ENCODE results near the gene ZNF280B.

The ZNF280B gene

DNA sequence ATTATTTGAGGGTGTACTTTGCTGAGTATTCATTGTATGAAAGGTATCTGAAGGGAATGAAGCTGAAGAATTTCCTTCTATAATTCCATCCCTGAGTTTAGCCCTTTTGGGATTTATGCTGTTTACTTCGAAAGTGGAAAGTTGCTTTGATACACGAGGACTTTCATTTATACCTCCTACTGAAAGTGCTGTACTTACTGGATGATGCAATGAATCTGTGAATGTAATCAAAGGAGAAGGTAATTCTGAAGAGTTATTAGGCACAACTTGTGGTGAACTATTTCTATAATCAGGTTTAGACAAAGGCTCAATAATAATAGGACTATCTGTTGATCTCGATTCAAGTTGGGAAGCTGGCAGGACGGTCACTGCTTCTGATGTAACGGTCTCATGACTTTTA is 19.8 kb downstream of the ZNF280B start:
- Histone ChIP-seq H3K27ac (no peak overlapping the region), H3K36me3 (no peaks in the 10 kb centered on the region), H3K4me1 (ENCODE audit: control insufficient read depth in 1 of 2, insufficient read depth in 1 of 2, low read depth in 1 of 2, low read length in 1 of 2) (no peaks in the 10 kb centered on the region), H3K4me3 (ENCODE audit: low read depth in 1 of 2, low read length in 1 of 2) (no peak overlapping the region), H3K27me3 (no peaks in the 10 kb centered on the region), H3K9me3 (no peaks in the 10 kb centered on the region)
- TF ChIP-seq, protein P1, sequence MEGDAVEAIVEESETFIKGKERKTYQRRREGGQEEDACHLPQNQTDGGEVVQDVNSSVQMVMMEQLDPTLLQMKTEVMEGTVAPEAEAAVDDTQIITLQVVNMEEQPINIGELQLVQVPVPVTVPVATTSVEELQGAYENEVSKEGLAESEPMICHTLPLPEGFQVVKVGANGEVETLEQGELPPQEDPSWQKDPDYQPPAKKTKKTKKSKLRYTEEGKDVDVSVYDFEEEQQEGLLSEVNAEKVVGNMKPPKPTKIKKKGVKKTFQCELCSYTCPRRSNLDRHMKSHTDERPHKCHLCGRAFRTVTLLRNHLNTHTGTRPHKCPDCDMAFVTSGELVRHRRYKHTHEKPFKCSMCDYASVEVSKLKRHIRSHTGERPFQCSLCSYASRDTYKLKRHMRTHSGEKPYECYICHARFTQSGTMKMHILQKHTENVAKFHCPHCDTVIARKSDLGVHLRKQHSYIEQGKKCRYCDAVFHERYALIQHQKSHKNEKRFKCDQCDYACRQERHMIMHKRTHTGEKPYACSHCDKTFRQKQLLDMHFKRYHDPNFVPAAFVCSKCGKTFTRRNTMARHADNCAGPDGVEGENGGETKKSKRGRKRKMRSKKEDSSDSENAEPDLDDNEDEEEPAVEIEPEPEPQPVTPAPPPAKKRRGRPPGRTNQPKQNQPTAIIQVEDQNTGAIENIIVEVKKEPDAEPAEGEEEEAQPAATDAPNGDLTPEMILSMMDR (IDR thresholded peaks at IDR 0.05): no peak

DNA sequence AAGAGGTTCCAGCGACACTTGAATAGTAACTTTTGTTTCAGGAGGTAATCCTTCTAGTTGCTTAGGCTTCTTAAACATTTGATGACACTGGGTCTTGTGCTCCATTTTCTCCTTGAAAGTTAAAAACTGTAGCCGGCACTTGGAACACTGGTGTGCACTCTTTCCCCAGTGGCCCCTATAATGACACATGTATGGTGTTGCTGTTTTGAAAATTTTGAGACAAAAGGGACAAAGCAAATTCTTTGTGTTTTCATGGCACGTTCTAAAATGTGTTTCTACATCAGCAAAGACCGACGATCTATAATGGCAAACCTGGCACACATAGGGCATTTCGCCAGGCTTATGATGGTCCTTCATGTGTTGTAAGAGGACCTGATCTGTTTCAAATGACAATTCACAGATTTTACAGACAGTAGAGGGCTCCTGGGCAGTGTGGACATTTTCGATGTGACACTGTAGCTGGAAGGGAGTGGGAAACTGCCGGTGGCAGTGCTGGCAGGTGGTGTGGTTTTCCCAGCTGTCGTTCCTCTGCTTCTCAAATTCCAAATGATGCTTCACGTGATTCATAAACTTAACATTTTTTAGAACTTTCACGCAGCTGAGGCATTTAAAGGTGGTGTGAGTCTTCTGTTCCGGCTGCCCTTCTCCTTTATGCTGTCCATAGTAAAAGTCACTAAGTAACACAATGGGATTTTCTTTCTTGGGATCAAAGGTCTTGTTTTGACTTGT is 20.5 kb downstream of the ZNF280B start:
- H3K36me3 ChIP-seq: no peaks in the 10 kb centered on the region
- no peak overlapping the region for H3K4me3 ChIP-seq (ENCODE audit: low read depth in 1 of 2, low read length in 1 of 2)
- H3K27ac ChIP-seq: no peak overlapping the region
- H3K27me3 ChIP-seq: no peaks in the 10 kb centered on the region
- H3K4me1 ChIP-seq (ENCODE audit: control insufficient read depth in 1 of 2, insufficient read depth in 1 of 2, low read depth in 1 of 2, low read length in 1 of 2): no peaks in the 10 kb centered on the region
- TF ChIP-seq, protein P1 (IDR thresholded peaks at IDR 0.05): no peak
- no peaks in the 10 kb centered on the region for H3K9me3 ChIP-seq

DNA sequence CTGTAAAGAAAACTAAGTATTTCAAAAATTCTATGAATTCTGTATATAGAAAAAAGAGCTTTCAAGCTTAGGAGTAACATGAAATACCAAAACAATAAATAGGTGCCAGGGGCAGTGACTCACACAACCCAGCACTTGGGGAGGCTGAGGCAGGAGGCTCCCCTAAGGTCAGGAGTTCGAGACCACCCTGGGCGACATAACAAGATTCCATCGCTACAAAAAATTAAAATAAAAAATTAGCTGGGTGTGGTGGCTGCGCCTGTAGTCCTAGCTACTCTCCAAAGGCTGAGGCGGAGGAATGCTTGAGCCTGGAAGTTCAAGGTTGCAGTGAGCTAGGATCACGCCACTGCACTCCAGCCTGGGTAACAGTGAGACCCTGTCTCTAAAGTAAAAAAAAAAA is 21.5 kb downstream of the ZNF280B start:
- Histone ChIP-seq H3K4me3 (ENCODE audit: low read depth in 1 of 2, low read length in 1 of 2) (no peak overlapping the region), H3K4me1 (ENCODE audit: control insufficient read depth in 1 of 2, insufficient read depth in 1 of 2, low read depth in 1 of 2, low read length in 1 of 2) (no peaks in the 10 kb centered on the region), H3K9me3 (no peaks in the 10 kb centered on the region), H3K27me3 (no peaks in the 10 kb centered on the region), H3K27ac (no peak overlapping the region), H3K36me3 (no peaks in the 10 kb centered on the region)
- TF ChIP-seq, protein P1 (IDR thresholded peaks at IDR 0.05): no peak

DNA sequence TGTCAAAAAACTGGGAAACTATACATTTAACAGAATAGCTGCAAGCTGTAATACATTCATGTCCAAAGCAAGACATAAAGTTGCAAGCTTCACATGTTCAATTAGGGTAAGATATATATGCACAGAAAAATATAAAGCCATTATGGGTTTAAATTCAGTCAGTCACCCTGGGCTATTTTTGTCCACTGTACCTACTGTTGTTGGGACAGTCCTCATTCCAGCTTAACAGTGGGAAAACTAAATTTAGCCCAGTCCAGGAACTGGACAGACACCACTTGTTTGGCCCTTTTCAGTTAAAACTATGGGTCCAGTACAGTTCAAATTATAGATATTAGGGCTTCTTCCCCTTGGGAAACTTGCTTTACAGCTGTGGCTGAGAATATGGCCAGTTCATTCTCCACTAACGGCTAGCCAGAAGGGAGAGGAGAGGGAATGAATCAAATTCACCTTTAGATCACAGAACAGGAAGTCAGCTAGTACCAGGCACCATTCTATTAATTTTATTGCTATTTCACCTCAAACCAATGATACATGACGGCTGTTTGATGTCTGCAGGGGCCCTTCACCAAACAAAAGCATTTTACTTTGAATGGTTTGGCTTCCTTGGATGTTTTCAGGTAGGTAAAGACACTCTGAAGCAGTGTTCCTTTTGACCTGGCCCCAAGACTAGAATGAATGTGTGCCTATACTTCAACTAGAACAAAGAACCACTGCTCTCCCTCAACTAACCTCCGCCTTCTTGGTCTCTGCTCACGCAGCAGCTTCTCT is 22.2 kb downstream of the ZNF280B start:
- Histone ChIP-seq H3K27me3 (no peaks in the 10 kb centered on the region), H3K9me3 (no peaks in the 10 kb centered on the region), H3K4me1 (ENCODE audit: control insufficient read depth in 1 of 2, insufficient read depth in 1 of 2, low read depth in 1 of 2, low read length in 1 of 2) (no peaks in the 10 kb centered on the region), H3K27ac (no peak overlapping the region), H3K36me3 (no peaks in the 10 kb centered on the region), H3K4me3 (ENCODE audit: low read depth in 1 of 2, low read length in 1 of 2) (no peak overlapping the region)
- TF ChIP-seq, protein P1 (IDR thresholded peaks at IDR 0.05): no peak

DNA sequence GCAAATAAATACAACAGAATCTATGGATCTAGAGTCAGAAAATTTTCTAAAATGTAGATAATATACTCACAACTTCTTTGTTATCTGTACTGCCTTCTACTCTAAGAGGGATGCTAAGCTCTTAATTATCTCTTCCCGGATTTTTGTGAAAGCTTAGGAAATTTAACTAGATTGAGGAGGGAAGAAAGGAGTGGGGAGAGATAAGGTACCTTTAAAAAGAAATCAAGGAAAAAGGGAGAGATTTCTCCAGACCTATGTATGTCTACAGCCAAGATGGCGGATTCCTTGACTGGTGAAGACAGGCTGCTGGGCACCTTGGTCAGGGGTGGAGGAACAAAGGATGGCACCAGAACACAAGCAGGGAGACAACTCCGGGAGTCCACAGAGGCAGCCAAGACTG is 23.0 kb downstream of the ZNF280B start:
- Histone ChIP-seq H3K36me3 (no peaks in the 10 kb centered on the region), H3K9me3 (no peaks in the 10 kb centered on the region), H3K27me3 (no peaks in the 10 kb centered on the region), H3K4me1 (ENCODE audit: control insufficient read depth in 1 of 2, insufficient read depth in 1 of 2, low read depth in 1 of 2, low read length in 1 of 2) (no peaks in the 10 kb centered on the region), H3K4me3 (ENCODE audit: low read depth in 1 of 2, low read length in 1 of 2) (no peak overlapping the region), H3K27ac (no peak overlapping the region)
- TF ChIP-seq, protein P1 (IDR thresholded peaks at IDR 0.05): no peak
